Measurements from ENCODE around the gene AGER. TPM values are rescaled to one million over a fixed set of nuclear protein-coding genes. Genes with fewer than 3 reads are reported as not detected.
"Not testable (repeated sequence)": the region's sequence is repeated elsewhere in the genome, so short reads cannot be mapped to it uniquely, and the experiment has no call there.

The AGER gene
- total and polyA plus RNA-seq, 2 donors (not counting 1 experiment from before 2014, with no cell fraction given): 0.50 to 0.78 TPM

- no peaks in the 10 kb centered on the region for H3K4me1 ChIP-seq (ENCODE audit: control insufficient read depth, extremely low read depth, insufficient read depth, low read length)
- H3K9me3 ChIP-seq (ENCODE audit: control insufficient read depth, insufficient read depth, low read depth, low read length): no peaks in the 10 kb centered on the region
- H4K20me1 ChIP-seq (ENCODE audit: control insufficient read depth, extremely low read depth, insufficient read depth, low read length): no peaks in the 10 kb centered on the region
- H2AFZ ChIP-seq (ENCODE audit: low read length): no peak overlapping the region
- H3K4me2 ChIP-seq (ENCODE audit: extremely low read depth, insufficient read depth, low read length): no peak overlapping the region
- no peak overlapping the region for H3K9ac ChIP-seq (ENCODE audit: insufficient read depth, low read length)
- TF ChIP-seq EZH2 (IDR thresholded peaks at IDR 0.05; ENCODE audit: low read length, missing control alignments): no peak
- TF ChIP-seq, protein P1, sequence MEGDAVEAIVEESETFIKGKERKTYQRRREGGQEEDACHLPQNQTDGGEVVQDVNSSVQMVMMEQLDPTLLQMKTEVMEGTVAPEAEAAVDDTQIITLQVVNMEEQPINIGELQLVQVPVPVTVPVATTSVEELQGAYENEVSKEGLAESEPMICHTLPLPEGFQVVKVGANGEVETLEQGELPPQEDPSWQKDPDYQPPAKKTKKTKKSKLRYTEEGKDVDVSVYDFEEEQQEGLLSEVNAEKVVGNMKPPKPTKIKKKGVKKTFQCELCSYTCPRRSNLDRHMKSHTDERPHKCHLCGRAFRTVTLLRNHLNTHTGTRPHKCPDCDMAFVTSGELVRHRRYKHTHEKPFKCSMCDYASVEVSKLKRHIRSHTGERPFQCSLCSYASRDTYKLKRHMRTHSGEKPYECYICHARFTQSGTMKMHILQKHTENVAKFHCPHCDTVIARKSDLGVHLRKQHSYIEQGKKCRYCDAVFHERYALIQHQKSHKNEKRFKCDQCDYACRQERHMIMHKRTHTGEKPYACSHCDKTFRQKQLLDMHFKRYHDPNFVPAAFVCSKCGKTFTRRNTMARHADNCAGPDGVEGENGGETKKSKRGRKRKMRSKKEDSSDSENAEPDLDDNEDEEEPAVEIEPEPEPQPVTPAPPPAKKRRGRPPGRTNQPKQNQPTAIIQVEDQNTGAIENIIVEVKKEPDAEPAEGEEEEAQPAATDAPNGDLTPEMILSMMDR (conservative IDR thresholded peaks at IDR 0.05 in 1 of 2, IDR thresholded peaks at IDR 0.05 in 1 of 2; ENCODE audit: low read depth in 1 of 2, low read length in 2 of 2): no peak
- no peaks in the 10 kb centered on the region for H3K36me3 ChIP-seq (ENCODE audit: control insufficient read depth, insufficient read depth, low read length)
- H3K27me3 ChIP-seq (ENCODE audit: control insufficient read depth, insufficient read depth, low read length): no peaks in the 10 kb centered on the region
- no peak overlapping the region for H3K27ac ChIP-seq (ENCODE audit: insufficient read depth, low read length)
- H3K79me2 ChIP-seq (ENCODE audit: control insufficient read depth, insufficient read depth, low read length): no peaks in the 10 kb centered on the region
- H3K4me3 ChIP-seq (replicated peaks in 1 of 4; ENCODE audit: control extremely low read depth in 1 of 4, insufficient read depth in 1 of 4, low read depth in 3 of 4, low read length in 4 of 4): no peak overlapping the region
- no peak for DNase-seq (ENCODE audit: low read depth in 2 of 2)
Measured at GRCh38 chr6:32146287-32146686, 37.8 kb downstream of the AGER start.

DNA sequence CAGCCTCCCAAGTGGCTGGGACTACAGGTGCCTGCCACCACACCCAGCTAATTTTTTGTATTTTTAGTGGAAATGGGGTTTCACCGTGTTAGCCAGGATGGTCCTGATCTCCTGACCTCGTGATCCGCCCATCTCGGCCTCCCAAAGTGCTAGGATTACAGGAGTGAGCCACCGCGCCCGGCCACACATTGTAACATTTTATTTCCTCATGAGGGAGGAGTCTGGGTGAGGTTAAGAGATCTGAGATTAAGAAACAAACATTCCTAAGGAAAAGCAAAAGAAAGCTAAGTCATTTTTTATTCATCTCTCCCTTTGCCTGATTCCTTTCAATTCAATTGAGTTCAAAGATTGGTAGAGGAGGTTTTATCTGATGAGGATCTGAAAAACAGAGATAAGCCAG, 39.8 kb downstream of the AGER start:
- DNase-seq (ENCODE audit: low read depth in 2 of 2); H2AFZ ChIP-seq (ENCODE audit: low read length); H4K20me1 ChIP-seq (ENCODE audit: control insufficient read depth, extremely low read depth, insufficient read depth, low read length); H3K27ac ChIP-seq (ENCODE audit: insufficient read depth, low read length); H3K36me3 ChIP-seq (ENCODE audit: control insufficient read depth, insufficient read depth, low read length); H3K79me2 ChIP-seq (ENCODE audit: control insufficient read depth, insufficient read depth, low read length); H3K4me1 ChIP-seq (ENCODE audit: control insufficient read depth, extremely low read depth, insufficient read depth, low read length); H3K9ac ChIP-seq (ENCODE audit: insufficient read depth, low read length); H3K4me2 ChIP-seq (ENCODE audit: extremely low read depth, insufficient read depth, low read length); H3K27me3 ChIP-seq (ENCODE audit: control insufficient read depth, insufficient read depth, low read length); H3K9me3 ChIP-seq (ENCODE audit: control insufficient read depth, insufficient read depth, low read depth, low read length); H3K4me3 ChIP-seq (replicated peaks in 1 of 4; ENCODE audit: control extremely low read depth in 1 of 4, insufficient read depth in 1 of 4, low read depth in 3 of 4, low read length in 4 of 4): not testable (repeated sequence)

- TF ChIP-seq, protein P1 (conservative IDR thresholded peaks at IDR 0.05 in 1 of 2, IDR thresholded peaks at IDR 0.05 in 1 of 2; ENCODE audit: low read depth in 1 of 2, low read length in 2 of 2): no peak
- no peak for TF ChIP-seq EZH2 (IDR thresholded peaks at IDR 0.05; ENCODE audit: low read length, missing control alignments)
- no peak overlapping the region for H3K9ac ChIP-seq (ENCODE audit: insufficient read depth, low read length)
- no peaks in the 10 kb centered on the region for H3K4me1 ChIP-seq (ENCODE audit: control insufficient read depth, extremely low read depth, insufficient read depth, low read length)
- H2AFZ ChIP-seq (ENCODE audit: low read length): no peak overlapping the region
- no peak overlapping the region for H3K4me2 ChIP-seq (ENCODE audit: extremely low read depth, insufficient read depth, low read length)
- H3K27me3 ChIP-seq (ENCODE audit: control insufficient read depth, insufficient read depth, low read length): no peaks in the 10 kb centered on the region
- no peaks in the 10 kb centered on the region for H3K36me3 ChIP-seq (ENCODE audit: control insufficient read depth, insufficient read depth, low read length)
- H3K27ac ChIP-seq (ENCODE audit: insufficient read depth, low read length): no peak overlapping the region
- no peaks in the 10 kb centered on the region for H3K79me2 ChIP-seq (ENCODE audit: control insufficient read depth, insufficient read depth, low read length)
- H4K20me1 ChIP-seq (ENCODE audit: control insufficient read depth, extremely low read depth, insufficient read depth, low read length): no peaks in the 10 kb centered on the region
- no peak for DNase-seq (ENCODE audit: low read depth in 2 of 2)
- no peak overlapping the region for H3K4me3 ChIP-seq (replicated peaks in 1 of 4; ENCODE audit: control extremely low read depth in 1 of 4, insufficient read depth in 1 of 4, low read depth in 3 of 4, low read length in 4 of 4)
- H3K9me3 ChIP-seq (ENCODE audit: control insufficient read depth, insufficient read depth, low read depth, low read length): no peaks in the 10 kb centered on the region
Measured at GRCh38 chr6:32140420-32141046, 43.5 kb downstream of the AGER start.
